ENCODE results near the gene EPB41L4A.

The EPB41L4A gene

DNA sequence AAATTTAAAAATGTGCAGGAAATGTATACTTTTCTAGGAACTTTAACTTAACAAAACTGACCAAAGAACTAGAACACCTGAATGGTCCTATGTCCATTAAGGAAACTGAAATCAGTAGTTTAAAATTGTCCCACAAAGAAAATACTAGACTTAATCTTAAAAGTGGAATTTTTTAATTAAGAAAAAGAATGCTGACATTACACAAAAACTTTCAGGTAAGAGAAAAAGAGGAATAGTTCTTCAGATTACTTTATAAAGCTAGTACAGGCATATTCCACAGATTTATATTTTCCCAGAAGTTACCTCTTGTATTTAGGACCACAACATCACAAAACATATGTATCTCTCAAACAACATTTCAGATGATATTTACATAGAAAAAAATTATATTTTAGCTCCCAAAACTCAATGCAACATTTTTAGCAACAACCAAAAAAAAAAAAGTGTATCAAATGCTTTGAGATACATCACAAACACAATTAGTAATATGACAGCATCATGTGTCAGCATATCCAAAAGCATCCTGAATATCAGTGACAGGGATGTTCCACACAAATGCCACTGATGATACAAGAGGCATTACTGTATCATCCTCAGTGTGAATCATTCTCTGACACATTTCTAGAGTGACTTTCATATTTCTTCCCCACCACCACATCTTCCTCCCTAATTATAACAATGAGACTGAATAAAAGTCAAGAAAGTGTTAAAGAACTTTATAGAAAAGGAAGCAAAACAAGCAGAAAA lies 264.0 kb downstream of the EPB41L4A start:
- no peak for DNase-seq (ENCODE audit: low spot score)

- DNase-seq (ENCODE audit: low spot score), result no peak
These were observed 269.4 kb downstream of the EPB41L4A start for GRCh38 chr5:112149727-112150126.

DNA sequence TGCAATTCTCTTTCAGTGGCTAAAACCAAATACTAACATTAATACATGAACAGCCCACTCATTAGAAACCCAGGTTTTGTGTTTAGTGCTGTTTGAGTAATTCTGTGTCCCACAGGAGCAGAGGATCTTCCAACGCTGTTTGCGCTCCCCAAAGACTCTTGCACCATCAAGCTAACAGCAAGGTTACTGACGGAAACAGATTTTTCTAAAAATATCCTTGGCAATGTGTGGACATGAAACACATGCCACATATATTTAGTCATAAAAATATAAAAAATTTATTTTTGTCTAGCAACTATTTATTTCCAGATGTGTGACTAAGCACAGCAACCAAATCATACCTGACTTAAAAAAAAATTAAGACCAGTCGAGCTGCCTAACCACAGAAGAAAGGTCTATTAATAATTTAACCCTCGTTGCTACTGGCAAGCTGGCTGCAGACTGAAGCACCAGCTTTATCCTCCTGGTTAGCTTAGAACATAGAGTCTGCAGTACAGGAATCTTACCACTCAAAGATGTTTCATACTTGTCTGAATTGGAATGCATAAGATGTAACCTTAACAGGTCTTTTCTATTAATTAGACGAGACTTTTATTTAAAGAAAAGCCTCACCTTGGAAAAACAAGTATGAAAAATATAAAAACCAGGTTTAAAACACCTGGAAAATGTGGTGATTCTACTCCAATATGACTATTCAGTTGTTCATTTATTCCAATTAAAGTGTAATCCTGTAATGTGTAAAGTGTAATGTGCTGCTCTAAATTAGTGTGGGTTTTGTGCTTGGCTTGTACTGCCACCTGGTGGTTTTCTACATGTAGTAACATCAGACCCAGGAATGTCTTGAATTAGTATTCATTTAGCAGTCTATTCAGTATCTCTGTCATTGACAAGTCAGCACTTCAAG lies 272.5 kb downstream of the EPB41L4A start:
- no peak for DNase-seq (ENCODE audit: low spot score)

DNA sequence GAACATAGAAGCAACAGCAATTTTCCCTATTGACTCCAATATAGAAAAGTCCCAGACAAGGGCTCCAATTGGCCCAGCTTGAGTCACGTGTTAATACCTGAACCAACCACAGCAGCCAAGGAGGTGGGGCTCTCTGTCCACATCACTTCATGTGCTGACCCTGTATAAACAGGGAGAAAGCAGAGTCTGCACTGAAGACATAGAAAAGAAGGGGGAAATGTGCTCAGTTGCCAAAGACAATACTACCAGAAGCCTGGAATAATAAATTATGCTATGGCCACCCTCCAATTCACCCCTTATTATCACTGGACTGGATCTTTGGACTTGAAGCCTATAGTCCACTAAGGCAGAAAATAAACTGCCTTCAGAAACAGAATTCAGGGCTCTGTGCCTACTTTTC lies 275.4 kb downstream of the EPB41L4A start:
- no peak for DNase-seq (ENCODE audit: low spot score)

DNA sequence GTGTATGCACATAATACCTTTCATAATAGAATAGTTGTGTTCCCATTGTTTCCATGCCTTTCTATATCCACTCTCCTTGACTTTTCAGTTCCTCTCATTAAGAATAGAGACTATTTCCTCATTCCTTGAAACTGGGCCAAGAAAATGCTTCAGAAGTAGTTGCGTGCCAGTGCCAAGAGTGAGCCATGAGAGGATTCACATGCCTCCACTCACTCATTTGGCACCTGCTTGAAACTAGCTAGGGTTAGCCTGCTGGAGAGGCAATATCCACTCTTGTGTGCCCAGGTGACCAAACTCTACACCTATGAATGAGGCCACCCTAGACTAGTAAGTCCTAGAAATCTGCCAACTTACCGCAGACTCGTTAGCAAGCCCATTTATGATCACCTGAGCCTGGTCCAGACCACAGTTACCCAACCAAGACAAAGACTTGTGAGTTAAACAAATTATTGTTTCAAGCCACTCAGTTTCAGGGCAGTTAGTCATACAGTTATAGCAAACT lies 276.3 kb downstream of the EPB41L4A start:
- no peak for DNase-seq (ENCODE audit: low spot score)

GRCh38 chr5:112141582-112141981 lies 277.5 kb downstream of the EPB41L4A start:
- DNase-seq (ENCODE audit: low spot score), result no peak

DNA sequence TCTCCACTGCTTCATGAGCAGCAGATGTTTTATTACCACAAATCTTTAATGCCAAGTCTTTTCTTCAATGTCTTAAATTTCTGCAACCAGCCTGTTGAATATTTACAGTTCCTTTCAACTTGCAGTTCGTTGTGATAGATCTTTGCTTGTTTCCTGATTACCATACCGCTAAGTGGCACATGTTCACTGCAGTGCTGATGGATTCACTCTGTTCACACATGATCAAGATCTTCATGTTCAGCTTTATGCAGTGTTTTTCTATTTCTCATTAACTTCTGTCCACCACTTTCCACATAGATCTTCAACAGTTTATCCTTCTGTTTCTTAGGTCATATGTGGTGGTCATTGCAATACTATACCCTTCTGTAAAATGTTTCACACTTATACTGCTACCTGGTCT lies 280.6 kb downstream of the EPB41L4A start:
- DNase-seq (ENCODE audit: low spot score), result no peak

DNA sequence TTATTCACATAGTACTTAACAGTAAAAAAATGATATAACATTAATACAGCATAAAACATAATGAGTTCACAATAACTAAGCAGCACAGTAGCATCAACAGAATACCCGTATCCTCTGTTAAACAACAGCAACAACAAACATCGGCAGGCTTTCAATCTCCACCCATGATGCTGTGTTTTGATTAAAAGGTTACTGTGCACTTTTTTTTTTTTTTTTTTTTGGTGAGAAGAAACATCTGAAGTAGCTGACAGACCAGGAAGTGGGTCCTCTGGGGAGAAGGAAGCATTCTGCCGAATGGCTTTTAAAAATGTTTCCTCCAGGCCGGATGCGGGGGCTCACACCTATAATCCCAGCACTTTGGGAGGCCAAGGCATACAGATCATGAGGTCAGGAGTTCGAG lies 282.3 kb downstream of the EPB41L4A start:
- no peak for DNase-seq (ENCODE audit: low spot score)

DNA sequence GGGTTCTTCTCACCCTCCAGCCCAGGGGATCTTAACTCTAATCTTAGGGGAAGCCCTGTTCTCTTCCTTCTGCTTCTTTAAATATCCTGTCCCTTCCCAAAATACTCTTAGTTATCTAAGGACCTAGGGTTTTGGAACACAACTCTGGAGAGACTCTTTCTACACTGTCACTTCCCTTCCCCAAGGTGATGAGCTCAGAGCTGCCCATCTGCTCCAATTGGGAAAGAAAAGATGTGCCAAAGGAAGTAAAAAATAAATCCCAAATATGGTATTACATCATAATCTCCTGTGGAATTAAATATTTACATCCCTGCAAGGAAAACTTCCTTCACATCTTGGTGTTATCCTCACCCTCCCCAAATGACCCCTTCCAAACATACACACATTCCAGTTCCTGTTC lies 291.2 kb downstream of the EPB41L4A start:
- DNase-seq (ENCODE audit: low spot score), result no peak

DNA sequence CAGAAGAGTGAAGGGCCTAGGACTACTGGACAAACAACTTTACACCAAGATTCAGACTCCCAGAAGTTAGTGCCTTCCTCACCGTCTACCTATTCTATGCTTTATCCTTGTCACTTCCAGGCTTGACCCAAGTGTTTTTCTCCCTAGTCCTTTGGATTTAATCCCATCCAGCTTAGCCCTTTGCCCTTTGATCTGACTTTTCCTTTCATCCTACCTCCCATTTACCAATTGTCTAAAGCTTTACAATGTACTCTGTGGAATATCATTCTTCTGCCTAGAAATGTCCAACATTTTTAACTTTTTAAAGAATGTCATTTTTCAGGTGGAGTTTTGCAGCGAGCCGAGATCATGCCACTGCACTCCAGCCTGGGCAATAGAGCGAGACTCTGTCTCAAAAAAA lies 292.1 kb downstream of the EPB41L4A start:
- DNase-seq (ENCODE audit: low spot score), result no peak

- no peak for DNase-seq (ENCODE audit: low spot score)
These were observed 293.2 kb downstream of the EPB41L4A start for GRCh38 chr5:112125903-112126302.

GRCh38 chr5:112124788-112125187 lies 294.3 kb downstream of the EPB41L4A start:
- DNase-seq (ENCODE audit: low spot score), result no peak

GRCh38 chr5:112123086-112123485 lies 296.0 kb downstream of the EPB41L4A start:
- DNase-seq (ENCODE audit: low spot score), result no peak

DNA sequence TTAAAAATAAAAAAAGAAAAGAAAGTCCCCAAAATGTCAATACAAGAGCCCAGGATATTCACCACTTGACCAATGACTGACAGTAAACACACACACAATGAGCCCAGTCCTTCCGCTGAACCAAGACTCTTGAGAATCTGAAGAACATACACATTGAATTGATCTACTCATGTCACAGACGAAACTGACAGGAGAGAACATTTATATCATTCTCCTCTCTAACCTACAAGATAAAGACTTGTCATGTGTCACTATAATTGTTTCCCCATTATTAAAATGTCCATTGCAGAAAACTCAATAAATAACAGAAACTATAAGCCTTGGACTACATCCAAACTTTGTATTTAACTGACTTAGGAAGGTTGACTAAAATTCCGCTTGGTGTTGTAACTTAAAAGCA lies 296.7 kb downstream of the EPB41L4A start:
- no peak for DNase-seq (ENCODE audit: low spot score)

DNA sequence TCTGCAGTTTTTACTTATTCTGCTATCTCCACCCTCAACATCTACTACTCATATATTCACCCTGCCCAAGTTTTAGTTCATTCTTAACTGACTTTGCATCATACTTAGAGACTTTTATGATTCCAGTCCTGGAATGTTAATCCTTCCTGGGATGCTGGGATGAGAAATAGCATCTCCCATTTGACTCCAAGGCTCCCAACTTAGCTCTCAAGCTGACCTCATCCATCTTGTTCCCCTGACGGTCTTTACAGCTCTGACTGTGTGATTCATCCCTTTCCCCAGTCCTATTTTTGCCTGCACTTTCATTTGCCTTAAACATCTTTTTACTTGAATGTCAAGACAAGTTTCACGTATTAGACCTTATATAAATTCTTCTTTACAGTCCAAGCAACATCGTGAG lies 297.8 kb downstream of the EPB41L4A start:
- DNase-seq (ENCODE audit: low spot score), result no peak

DNA sequence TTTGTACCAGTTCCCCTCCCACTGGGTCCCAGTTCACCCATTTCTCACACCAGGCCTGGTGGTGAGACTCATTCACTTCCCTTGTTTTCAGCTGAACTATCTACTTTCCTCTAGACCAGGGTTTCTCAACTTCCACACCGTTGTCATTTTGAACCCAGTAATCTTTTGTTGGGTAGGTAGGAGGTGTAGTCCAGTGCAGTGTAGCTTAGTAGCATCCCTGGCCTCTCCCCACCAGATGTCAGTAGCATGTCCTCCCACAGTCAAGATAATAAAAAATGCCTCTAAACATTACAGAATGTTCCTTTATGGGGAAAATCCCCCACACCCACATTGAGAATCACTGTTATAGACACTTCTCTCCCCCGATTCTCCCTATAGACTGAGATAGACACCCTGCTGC lies 299.1 kb downstream of the EPB41L4A start:
- no peak for DNase-seq (ENCODE audit: low spot score)

DNA sequence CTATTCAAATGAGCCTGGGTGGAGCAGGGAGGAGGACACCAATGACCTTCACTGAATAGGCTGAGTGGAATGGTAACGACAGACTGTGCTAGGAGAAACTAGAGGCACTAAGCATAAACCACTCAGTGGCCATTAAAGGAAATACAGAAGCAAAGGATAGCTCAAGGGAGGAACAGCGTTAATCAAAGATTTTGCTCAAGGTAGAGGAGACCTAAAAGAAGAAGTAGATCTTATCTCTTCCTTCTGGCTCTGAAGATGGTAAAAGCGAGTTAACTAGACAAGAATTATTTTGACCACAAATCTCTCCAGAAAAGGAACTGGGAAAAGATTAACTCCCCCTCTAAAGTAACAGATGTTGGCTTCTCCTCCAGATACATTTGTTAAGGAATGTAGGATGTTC lies 299.6 kb downstream of the EPB41L4A start:
- DNase-seq (ENCODE audit: low spot score), result no peak

DNA sequence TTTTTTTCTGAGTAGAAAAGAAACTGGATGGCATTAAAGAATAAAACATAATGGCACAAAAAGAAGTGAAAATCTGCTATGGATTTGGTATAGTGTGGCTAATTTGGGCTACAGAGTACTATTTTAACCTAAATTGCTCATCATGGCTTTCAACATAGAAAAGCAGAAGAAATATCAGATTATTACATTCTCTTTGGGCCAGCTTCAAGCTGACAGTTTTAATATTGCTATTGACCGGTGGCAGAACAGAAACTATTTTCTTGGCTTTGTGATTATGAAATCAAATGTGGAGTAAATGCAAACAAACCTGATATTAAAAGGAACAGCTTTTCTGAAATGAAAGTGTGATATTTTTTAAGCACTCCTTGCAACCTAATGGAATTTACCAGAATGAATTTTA lies 301.5 kb downstream of the EPB41L4A start:
- DNase-seq (ENCODE audit: low spot score), result no peak

DNA sequence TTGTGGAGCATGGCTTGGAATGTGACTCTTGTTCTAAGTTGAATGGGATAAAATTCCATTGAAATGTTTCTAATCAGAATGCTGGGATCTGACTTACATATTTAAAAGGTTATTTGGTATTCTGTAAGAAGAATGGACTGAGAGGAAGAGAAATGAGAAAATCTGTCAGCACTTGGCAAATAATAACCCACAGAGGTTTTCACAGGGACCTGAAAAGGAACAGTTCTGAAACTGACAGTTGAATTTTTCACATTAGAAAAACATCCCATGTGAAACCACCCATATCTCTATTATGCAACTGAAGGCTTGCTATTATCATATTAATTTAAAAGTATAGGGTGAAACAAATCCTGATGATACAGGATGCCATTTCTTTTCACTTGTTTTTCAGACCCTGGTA lies 302.7 kb downstream of the EPB41L4A start:
- DNase-seq (ENCODE audit: low spot score), result no peak

GRCh38 chr5:112113565-112113964 lies 305.5 kb downstream of the EPB41L4A start:
- DNase-seq (ENCODE audit: low spot score), result no peak
